NCI-H2107 treated with DMSO at 0.1 percent for 48 hours (cell line): ENCODE results near the gene ADIPOR1.
A peak's percentile ranks its signal among the peaks of the same experiment; 100 is the strongest.
"Not testable (repeated sequence)": the region's sequence is repeated elsewhere in the genome, so short reads cannot be mapped to it uniquely, and the experiment has no call there.

Source experiments
- DNase-seq: peaks from one replicate; lab custom pipeline; 2025; ENCODE audit not compliant: unreplicated experiment; lab: John Stamatoyannopoulos, UW

The ADIPOR1 gene

GRCh38 chr1:202957733-202958543, at the start of gene ADIPOR1:
TSS of gene ADIPOR1 (minus strand) at chr1:202958312. CDS start at chr1:202951070, 7,242 bp downstream.
- DNase-seq = peak; percentile 82

GRCh38 chr1:203006948-203007871, 49.1 kb upstream of the ADIPOR1 start, which contains the start of gene TMEM183A:
TSS of gene TMEM183A (plus strand) at chr1:203007374. CDS start at chr1:203007466, 92 bp downstream.
- DNase-seq = peak; percentile 94

GRCh38 chr1:203005395-203006142, 47.5 kb upstream of the ADIPOR1 start:
- not testable (repeated sequence) for DNase-seq

GRCh38 chr1:203002951-203003350, 44.8 kb upstream of the ADIPOR1 start:
- DNase-seq = no peak

- no peak for DNase-seq
Observed at GRCh38 chr1:203001986-203002385, 43.9 kb upstream of the ADIPOR1 start.

GRCh38 chr1:203000217-203000944, 42.3 kb upstream of the ADIPOR1 start:
- DNase-seq = no peak

- DNase-seq = peak; percentile 57
Observed at GRCh38 chr1:202998836-202999750, 41.0 kb upstream of the ADIPOR1 start.

- no peak for DNase-seq
Observed at GRCh38 chr1:202994756-202995155, 36.6 kb upstream of the ADIPOR1 start.

- no peak for DNase-seq
Observed at GRCh38 chr1:202991112-202991511, 33.0 kb upstream of the ADIPOR1 start.

- no peak for DNase-seq
Observed at GRCh38 chr1:202989879-202990278, 31.8 kb upstream of the ADIPOR1 start.

GRCh38 chr1:202987922-202988583, 29.9 kb upstream of the ADIPOR1 start:
- DNase-seq = no peak

GRCh38 chr1:202987255-202987654, 29.1 kb upstream of the ADIPOR1 start:
- DNase-seq = no peak

GRCh38 chr1:202986120-202986519, 28.0 kb upstream of the ADIPOR1 start:
- not testable (repeated sequence) for DNase-seq

- no peak for DNase-seq
Observed at GRCh38 chr1:202982715-202983430, 24.8 kb upstream of the ADIPOR1 start.

GRCh38 chr1:202981939-202982338, 23.8 kb upstream of the ADIPOR1 start:
- no peak for DNase-seq

GRCh38 chr1:202979459-202979858, 21.3 kb upstream of the ADIPOR1 start:
- DNase-seq = no peak

- no peak for DNase-seq
Observed at GRCh38 chr1:202976633-202977032, 18.5 kb upstream of the ADIPOR1 start.

- DNase-seq = no peak
Observed at GRCh38 chr1:202974856-202975255, 16.7 kb upstream of the ADIPOR1 start.
